Muscle layer of duodenum (tissue), 2 donors: ENCODE data around the gene NAP1L4.

Experiments used
- H3K27ac ChIP-seq: one replicate; pipeline ENCODE4 v1.7.0; 2013; ENCODE audit warnings: mild to moderate bottlenecking, low read length
- H3K27me3 ChIP-seq: one replicate; pipeline ENCODE4 v1.7.0; 2013; ENCODE audit warnings: low read depth, mild to moderate bottlenecking, control low read depth, low read length
- H3K36me3 ChIP-seq, 2 donors: one replicate each; pipeline ENCODE4 v1.7.0; 2013; ENCODE audit warnings: low read length in 2 of 2, control low read depth in 1 of 2, mild to moderate bottlenecking in 1 of 2; ENCODE audit not compliant: insufficient read depth in 2 of 2, control insufficient read depth in 1 of 2
- H3K4me1 ChIP-seq, 2 donors: one replicate each; pipeline ENCODE4 v1.7.0; 2013; ENCODE audit warnings: low read length in 2 of 2, mild to moderate bottlenecking in 2 of 2, control low read depth in 1 of 2, moderate library complexity in 1 of 2; ENCODE audit not compliant: insufficient read depth in 2 of 2, control insufficient read depth in 1 of 2
- H3K4me3 ChIP-seq, 2 donors: one replicate each; pipeline ENCODE4 v1.7.0; 2013; ENCODE audit warnings: low read length in 2 of 2, low read depth in 1 of 2, mild to moderate bottlenecking in 1 of 2
- H3K9me3 ChIP-seq, 2 donors: one replicate each; pipeline ENCODE4 v1.7.0; 2013; ENCODE audit warnings: low read length in 2 of 2, control low read depth in 1 of 2, mild to moderate bottlenecking in 1 of 2; ENCODE audit not compliant: control insufficient read depth in 1 of 2
- donor health status: healthy.

NAP1L4 gene

DNA sequence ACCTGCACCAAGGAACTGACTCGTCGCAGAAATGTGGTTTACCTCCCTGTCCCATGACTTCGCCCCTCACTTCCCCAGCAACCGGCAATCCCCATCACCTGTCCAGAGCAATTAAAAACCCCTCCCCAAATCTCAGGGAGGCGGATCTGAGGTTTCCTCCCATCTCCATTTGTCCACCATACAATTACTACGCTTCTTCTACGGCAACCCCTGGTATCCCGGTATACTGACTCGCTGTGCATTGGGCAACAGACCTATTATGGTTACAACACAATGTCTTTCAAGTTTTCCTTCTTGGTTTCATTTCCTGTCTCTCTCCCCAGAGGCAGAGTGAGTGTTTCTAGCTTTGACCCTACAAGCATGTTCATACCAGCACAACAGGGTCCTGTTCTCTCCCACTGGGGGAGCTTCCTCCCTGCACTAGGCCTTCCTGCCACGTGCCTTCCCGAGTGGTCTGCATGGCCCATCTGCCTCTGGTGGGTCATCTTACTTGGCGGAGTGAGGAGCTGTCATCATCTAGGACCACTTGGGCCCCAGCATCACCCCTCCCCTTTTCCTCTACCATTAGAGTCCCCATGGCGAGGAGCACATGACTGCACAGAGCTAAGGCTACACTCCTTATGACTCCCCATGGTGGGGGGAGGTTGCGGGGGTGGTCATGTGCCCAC is 30.3 kb upstream of the NAP1L4 start:
- Histone ChIP-seq H3K4me3 (no peak overlapping the region), H3K4me1 (peaks cover 0 to 4% of the 10 kb centered on the region in 2 donors), H3K9me3 (no peaks in the 10 kb centered on the region), H3K36me3 (peaks cover 43 to 60% of the 10 kb centered on the region in 2 donors), H3K27me3 (no peaks in the 10 kb centered on the region), H3K27ac (no peak overlapping the region)

DNA sequence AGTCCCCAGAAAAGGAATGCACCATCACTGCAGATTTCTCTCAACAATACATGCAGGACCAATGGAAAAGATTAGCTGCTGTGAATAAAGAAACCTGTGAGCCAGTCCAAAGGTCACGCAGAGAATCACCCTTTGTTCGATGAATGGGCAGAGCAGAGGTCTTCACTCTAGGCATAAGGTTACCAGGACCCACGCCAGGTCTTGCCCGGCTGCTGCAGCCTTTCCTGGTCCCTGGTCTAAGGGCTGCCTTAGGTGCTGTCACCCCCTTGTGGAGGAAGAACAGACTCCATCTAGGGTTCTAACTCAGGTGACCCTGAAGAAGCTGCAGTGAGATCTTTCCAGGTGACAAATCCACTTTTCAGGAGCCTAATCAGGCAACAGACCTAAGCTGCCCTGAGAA is 29.0 kb upstream of the NAP1L4 start:
- no peak overlapping the region for H3K4me3 ChIP-seq
- H3K36me3 ChIP-seq, result peaks cover 42 to 62% of the 10 kb centered on the region in 2 donors
- no peaks in the 10 kb centered on the region for H3K9me3 ChIP-seq
- H3K27me3 ChIP-seq, result no peaks in the 10 kb centered on the region
- no peak overlapping the region for H3K27ac ChIP-seq
- peaks cover 0 to 4% of the 10 kb centered on the region in 2 donors for H3K4me1 ChIP-seq

DNA sequence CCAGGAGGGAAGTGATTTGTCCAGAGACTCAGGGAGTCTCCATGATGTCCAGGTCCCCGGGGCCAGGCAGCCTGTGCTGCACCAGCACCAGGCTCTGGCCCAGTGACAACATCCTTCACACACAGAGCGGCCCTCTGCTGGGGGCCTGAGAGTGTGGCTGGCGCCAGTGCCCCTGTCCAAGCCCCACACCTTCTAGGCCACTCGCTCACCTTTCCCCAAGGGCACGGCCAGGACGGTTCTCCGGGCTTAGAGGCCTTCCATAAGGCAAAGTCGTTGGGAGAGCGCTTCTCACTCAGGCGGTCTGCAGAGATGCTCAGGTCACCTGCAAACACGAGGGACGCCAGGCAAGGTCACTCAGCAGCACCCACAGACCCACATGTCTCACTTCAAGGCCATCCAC is 27.9 kb upstream of the NAP1L4 start:
- no peaks in the 10 kb centered on the region for H3K9me3 ChIP-seq
- no peaks in the 10 kb centered on the region for H3K27me3 ChIP-seq
- H3K4me3 ChIP-seq, result no peak overlapping the region
- H3K36me3 ChIP-seq, result peaks cover 43 to 65% of the 10 kb centered on the region in 2 donors
- peaks cover 0 to 4% of the 10 kb centered on the region in 2 donors for H3K4me1 ChIP-seq
- H3K27ac ChIP-seq, result no peak overlapping the region

DNA sequence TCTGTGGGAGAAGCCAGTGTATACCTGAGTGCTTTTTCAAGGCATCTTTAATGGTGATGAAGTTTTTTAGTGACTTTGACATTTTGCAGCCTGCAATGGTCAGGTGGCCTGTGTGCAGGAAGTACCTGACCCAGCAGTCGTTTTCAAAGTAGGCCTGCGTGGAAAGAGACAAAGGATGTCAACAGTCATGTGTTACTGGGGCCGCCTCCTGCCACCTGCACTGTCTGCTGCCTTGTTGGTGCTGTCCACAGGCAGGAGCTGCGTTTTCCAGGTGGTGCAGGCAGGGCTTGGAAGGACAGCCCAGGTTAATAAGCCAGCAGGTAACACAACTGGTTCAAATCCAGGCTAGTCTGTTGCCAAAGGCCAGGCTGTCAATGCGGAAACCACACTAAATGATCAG is 26.5 kb upstream of the NAP1L4 start:
- Histone ChIP-seq H3K4me1 (peaks cover 0 to 4% of the 10 kb centered on the region in 2 donors), H3K4me3 (no peak overlapping the region), H3K27ac (no peak overlapping the region), H3K27me3 (no peaks in the 10 kb centered on the region), H3K36me3 (peaks cover 54 to 72% of the 10 kb centered on the region in 2 donors), H3K9me3 (no peaks in the 10 kb centered on the region)

DNA sequence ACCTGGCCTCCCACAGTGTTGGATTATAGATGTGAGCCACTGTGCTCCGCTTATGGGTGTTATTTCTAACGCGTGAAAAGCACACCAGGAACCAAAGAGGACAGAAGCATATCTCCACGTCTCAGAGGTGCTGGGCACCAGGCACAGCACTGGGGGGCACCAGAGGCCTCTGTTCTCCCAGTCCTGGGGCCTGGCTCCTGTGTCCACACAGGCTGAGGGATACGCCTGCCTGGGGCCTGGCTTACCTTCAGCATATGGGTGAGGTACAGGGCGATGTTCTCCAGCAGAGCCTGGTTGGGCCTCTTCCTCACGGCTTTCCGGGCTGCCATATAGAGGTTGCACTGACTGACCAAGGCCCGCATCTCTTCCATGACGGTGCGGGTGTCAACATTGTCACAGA is 24.7 kb upstream of the NAP1L4 start:
- Histone ChIP-seq H3K4me1 (no peaks in the 10 kb centered on the region), H3K27me3 (no peaks in the 10 kb centered on the region), H3K9me3 (no peaks in the 10 kb centered on the region), H3K27ac (no peak overlapping the region), H3K4me3 (no peak overlapping the region), H3K36me3 (peaks cover 62 to 78% of the 10 kb centered on the region in 2 donors)

DNA sequence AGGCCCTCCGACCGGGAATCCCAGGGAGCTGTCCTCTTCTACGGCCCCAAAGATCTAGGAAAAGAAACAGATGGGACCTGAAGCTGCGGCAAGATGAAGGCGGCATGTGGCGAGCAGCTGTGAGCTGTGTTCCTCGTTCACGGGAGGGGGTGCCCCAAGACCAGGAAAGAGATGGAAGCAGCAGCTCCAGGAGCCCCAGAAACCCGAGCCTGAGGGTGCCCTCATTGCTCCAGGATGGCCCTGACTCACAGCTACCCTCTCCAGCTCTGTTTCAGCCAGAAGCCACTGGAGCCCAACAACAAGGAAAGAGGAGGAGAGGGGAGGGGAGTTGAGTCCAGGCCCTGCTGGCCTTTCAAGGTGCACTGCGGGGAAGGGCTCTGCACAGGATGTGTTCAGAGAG is 23.7 kb upstream of the NAP1L4 start:
- H3K4me3 ChIP-seq, result no peak overlapping the region

DNA sequence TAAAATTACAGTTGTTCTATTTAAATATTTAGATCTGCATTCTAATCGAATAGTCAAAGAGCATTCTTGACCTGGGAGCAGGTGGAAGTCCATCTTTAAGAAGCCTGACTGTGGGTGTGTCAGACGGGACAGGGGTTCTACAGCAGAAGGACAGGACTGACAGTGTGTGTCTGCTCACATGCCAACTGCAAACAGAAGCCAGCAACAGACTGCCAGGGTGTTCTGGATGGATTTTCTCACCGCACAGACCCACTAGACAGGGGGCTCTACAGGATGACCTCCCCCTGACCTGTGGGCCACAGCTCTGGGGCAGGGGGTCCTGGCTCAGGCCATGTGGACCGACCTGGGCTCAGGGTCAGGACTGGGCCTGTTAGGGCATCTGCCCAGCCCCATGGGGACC is 22.8 kb upstream of the NAP1L4 start:
- Histone ChIP-seq H3K36me3 (peaks cover 69 to 94% of the 10 kb centered on the region in 2 donors), H3K9me3 (no peaks in the 10 kb centered on the region), H3K4me1 (no peaks in the 10 kb centered on the region), H3K4me3 (no peak overlapping the region), H3K27ac (no peak overlapping the region), H3K27me3 (no peaks in the 10 kb centered on the region)

More for the DNA sequence above, 23.7 kb upstream of the NAP1L4 start:
- H3K9me3 ChIP-seq, result no peaks in the 10 kb centered on the region
- peaks cover 68 to 88% of the 10 kb centered on the region in 2 donors for H3K36me3 ChIP-seq
- no peaks in the 10 kb centered on the region for H3K27me3 ChIP-seq
- no peaks in the 10 kb centered on the region for H3K4me1 ChIP-seq
- H3K27ac ChIP-seq, result no peak overlapping the region

DNA sequence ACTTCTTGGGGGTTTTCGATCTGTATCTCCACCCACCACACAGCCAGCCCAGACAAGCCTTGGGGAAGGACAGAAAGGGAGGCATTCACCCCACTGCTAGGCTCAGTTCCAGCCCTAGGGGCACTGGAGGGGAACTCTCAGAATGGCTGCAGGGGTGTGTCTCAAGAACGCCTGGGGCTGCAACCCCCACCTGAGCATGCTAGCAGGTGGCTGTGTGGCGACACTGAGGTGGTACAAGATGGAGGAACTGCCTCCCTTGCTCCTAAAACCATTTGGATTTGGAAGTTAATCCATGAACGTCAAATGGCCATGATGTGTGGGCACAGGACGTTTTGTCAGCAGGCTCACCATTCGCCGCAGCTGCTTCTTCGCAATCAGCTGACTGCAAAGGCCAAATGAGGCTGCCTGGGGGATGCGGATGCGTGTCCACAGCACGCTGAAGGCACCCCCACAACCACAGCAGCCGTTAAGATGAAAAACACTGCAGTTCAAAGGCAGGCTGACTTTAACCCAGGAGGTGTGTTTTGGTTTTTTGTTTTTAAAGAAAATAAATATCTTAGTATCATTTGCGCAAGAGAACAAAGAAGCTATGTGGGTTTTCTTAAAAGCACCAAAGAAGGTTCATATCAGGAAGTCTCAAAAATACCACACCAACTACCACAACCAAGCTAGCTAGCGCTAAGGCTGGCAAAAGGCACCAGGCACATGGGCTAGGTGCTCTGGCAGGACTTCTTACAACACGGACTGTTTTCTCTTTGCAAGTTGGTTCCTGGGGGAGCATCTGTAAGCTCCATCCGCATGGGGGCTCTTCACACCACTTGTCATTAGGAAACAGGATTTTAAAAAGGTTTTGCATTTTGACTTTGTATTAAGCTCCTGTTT is 22.2 kb upstream of the NAP1L4 start:
- H3K36me3 ChIP-seq, result peaks cover 64 to 93% of the 10 kb centered on the region in 2 donors
- no peak overlapping the region for H3K4me3 ChIP-seq
- no peak overlapping the region for H3K27ac ChIP-seq
- no peaks in the 10 kb centered on the region for H3K4me1 ChIP-seq
- H3K9me3 ChIP-seq, result no peaks in the 10 kb centered on the region
- H3K27me3 ChIP-seq, result no peaks in the 10 kb centered on the region

DNA sequence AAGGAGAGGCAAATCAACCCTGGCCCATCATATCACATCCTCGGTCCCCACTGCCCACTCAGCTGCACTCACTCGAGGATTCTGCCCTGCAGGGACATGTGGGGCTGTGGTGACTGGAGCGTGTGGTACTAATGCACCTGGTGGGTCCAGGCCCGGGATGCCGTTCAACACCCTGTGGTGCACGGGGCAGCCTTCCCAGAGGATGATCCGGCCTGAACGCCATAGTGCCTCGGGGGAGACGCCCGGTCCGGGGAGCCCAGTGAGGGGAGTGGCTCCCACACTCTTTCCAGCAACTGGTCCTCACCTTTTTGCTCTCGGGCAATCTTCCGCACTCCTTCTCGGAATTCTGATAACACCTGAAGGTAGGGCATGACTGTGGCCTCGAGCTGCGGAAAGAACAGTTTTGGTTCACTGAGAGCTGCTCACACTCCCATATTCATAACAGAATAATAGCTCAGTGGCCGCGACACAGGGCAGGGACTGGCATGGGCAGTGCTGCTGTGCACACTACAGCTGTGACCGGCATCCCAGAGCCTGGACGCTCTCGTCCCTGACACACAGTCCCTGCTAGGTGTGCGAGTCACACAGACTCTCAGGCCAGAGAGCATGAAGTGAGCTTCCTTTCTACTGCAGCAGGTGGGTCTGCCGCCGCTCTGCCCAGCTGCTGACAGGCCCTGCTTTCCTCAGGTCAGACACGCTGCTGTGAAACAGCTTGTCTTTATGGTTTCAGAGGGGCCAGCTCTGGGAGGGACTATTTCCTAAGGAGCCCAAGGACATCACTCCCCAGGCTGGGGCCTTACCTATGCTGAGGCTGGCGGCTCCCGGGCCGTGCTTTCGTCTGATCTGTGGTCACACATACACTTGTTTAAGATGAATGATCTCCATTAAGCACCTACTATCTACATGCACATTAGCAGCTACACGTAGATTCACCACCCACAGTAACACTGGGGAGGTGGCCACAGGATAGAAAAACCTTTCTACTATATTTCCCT is 20.1 kb upstream of the NAP1L4 start:
- no peaks in the 10 kb centered on the region for H3K9me3 ChIP-seq
- no peak overlapping the region for H3K4me3 ChIP-seq
- H3K36me3 ChIP-seq, result peaks cover 50 to 88% of the 10 kb centered on the region in 2 donors
- H3K27me3 ChIP-seq, result no peaks in the 10 kb centered on the region
- H3K4me1 ChIP-seq, result no peaks in the 10 kb centered on the region
- H3K27ac ChIP-seq, result no peak overlapping the region

DNA sequence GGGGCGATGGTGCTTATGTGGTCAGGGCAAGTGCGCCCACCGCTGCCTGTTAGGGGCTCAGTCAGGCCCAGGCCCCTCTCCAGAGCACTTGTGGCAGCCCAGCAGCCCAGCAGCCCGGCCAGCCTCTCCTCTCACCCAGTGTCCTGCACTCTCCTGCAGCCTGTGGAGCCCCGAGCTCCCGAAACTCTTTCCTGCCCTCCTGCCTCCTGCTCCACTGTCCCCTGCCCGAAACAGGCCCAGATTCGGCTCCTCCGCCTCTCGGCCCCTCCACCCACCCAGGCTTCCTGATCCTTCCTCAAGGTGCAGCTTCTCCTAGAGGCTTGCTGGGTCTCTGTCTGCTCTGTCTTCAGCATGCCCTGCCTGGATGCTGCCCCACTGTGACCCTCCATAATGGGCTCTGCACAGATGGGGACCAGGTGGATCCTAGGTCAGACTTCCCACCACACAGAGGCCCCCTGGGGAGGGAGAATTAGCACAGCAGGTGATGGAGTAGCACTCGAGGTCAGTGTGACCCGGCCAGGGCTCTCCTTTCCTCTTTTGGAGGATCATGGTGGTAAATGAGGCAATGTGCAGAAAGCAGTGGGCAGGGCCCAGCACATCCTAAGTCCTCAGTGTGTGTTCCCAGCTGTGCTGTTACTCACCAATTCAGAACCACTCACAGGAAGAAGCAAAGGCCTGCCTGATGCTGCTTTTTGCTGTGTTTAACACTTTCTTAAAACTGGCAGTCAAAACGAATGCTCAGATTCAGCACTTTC is 18.6 kb upstream of the NAP1L4 start:
- Histone ChIP-seq H3K36me3 (peaks cover 39 to 86% of the 10 kb centered on the region in 2 donors), H3K9me3 (no peaks in the 10 kb centered on the region), H3K27ac (no peak overlapping the region), H3K4me3 (no peak overlapping the region), H3K27me3 (no peaks in the 10 kb centered on the region), H3K4me1 (no peaks in the 10 kb centered on the region)
